Naive thymus-derived CD8-positive, alpha-beta T cell (primary cell): ENCODE results near the gene AIG1. TPM values are rescaled to one million over a fixed set of nuclear protein-coding genes. Genes with fewer than 3 reads are reported as not detected.

Experiments
- ATAC-seq, 2 donors: fragments of 150-1000 bp; cut with Tn5 transposase in 1 of 2; sonication (Bioruptor Pico), chemical (Tn5 transposase) in 1 of 2; 1 replicate in 1 of 2; 2 replicates in 1 of 2; pipeline ENCODE4 v1.10.0; 2021; ENCODE audit warnings: mild to moderate bottlenecking in 2 of 2, moderate library complexity in 2 of 2
- POLR2A ChIA-PET: fragments of 350-600 bp; sonication (Branson Sonifier 250); formaldehyde crosslinking; loops from one replicate; lab custom pipeline; 2021; ENCODE audit warnings: antibody characterized with exemption; lab: Charles Lee
- DNase-seq, 10 donors: peaks; one replicate each; pipeline versions ENCODE4 v3.0.0 to v3.0.0-alpha.2; 2020 to 2022
- H3K27ac Mint-ChIP-seq, 10 donors: one replicate each; pipeline ENCODE4 v1.8.0; 2020 to 2022; ENCODE audit warnings: mild to moderate bottlenecking in 10 of 10, mixed read lengths in 10 of 10, moderate library complexity in 4 of 10, inconsistent platforms in 1 of 10
- H3K27me3 Mint-ChIP-seq, 5 donors: one replicate each; pipeline ENCODE4 v1.8.0; 2021 to 2022; ENCODE audit warnings: mixed read lengths in 5 of 5
- H3K36me3 Mint-ChIP-seq, 3 donors: one replicate each; pipeline ENCODE4 v1.8.0; 2020 to 2022; ENCODE audit warnings: mixed read lengths in 3 of 3, mild to moderate bottlenecking in 2 of 3, inconsistent platforms in 1 of 3
- H3K4me1 Mint-ChIP-seq, 4 donors: one replicate each; pipeline ENCODE4 v1.8.0; 2021 to 2022; ENCODE audit warnings: mixed read lengths in 4 of 4
- H3K4me3 Mint-ChIP-seq, 10 donors: one replicate each; pipeline ENCODE4 v1.8.0; 2020 to 2022; ENCODE audit warnings: mild to moderate bottlenecking in 10 of 10, mixed read lengths in 10 of 10, moderate library complexity in 6 of 10, inconsistent platforms in 1 of 10
- H3K9me3 Mint-ChIP-seq, 9 donors: one replicate each; pipeline ENCODE4 v1.8.0; 2020 to 2022; ENCODE audit warnings: mixed read lengths in 9 of 9, mild to moderate bottlenecking in 3 of 9, inconsistent platforms in 1 of 9, moderate library complexity in 1 of 9
- polyA plus RNA-seq, 3 donors: library from polyadenylated mRNA; unstranded; fragments of 300-500 nt; fragmentation: Illumina TruSeq; gene quantifications; one replicate each; pipeline ENCODE4 v1.2.3, GENCODE V29; 2021
- total RNA-seq, 8 experiments: library from RNA in 2 of 8; stranded (reverse) in 2 of 8; gene quantifications; one replicate each; pipeline ENCODE4 v1.2.3 and lab custom pipeline; 2021 to 2026

The AIG1 gene
- total and polyA plus RNA-seq, 5 experiments from 2014 or later = 10.0 to 19.0 (median 14.5) TPM

GRCh38 chr6:143183666-143184065 is 123.0 kb downstream of the AIG1 start:
- Mint-ChIP-seq H3K27me3 (peaks cover 0 to 1% (median 0%) of the 10 kb centered on the region in 5 donors), H3K9me3 (no peaks in the 10 kb centered on the region), H3K4me1 (peaks cover 0 to 2% (median 0%) of the 10 kb centered on the region in 4 donors), H3K4me3 (no peak overlapping the region), H3K36me3 (peaks cover 9 to 49% (median 32%) of the 10 kb centered on the region in 3 donors), H3K27ac (no peak overlapping the region)
- DNase-seq = no peak
- ATAC-seq = no peak
- POLR2A ChIA-PET = no interaction called here

- peaks cover 8 to 43% (median 33%) of the 10 kb centered on the region in 3 donors for H3K36me3 Mint-ChIP-seq
- no peak overlapping the region for H3K27ac Mint-ChIP-seq
- ATAC-seq = no peak
- H3K9me3 Mint-ChIP-seq = no peaks in the 10 kb centered on the region
- H3K4me1 Mint-ChIP-seq = no peaks in the 10 kb centered on the region
- no peak overlapping the region for H3K4me3 Mint-ChIP-seq
- POLR2A ChIA-PET = interaction anchor here (0.5 kb wide), 1 partner anchor 1930 kb away, joined by 4 read pairs; no protein-coding TSS in a partner anchor
- no peak for DNase-seq
- H3K27me3 Mint-ChIP-seq = peaks cover 0 to 1% (median 0%) of the 10 kb centered on the region in 5 donors
Measured at GRCh38 chr6:143185288-143185687, 124.6 kb downstream of the AIG1 start.

GRCh38 chr6:143187238-143187923 is 126.7 kb downstream of the AIG1 start:
- peaks cover 8 to 43% (median 32%) of the 10 kb centered on the region in 3 donors for H3K36me3 Mint-ChIP-seq
- no peaks in the 10 kb centered on the region for H3K9me3 Mint-ChIP-seq
- no peak for DNase-seq
- no peak overlapping the region for H3K4me3 Mint-ChIP-seq
- H3K4me1 Mint-ChIP-seq = no peaks in the 10 kb centered on the region
- POLR2A ChIA-PET = no interaction called here
- H3K27ac Mint-ChIP-seq = no peak overlapping the region
- ATAC-seq = no peak
- peaks cover 0 to 1% (median 0%) of the 10 kb centered on the region in 5 donors for H3K27me3 Mint-ChIP-seq

GRCh38 chr6:143188292-143188691 is 127.6 kb downstream of the AIG1 start:
- ATAC-seq (no peak), DNase-seq (no peak)
- H3K27me3 Mint-ChIP-seq = no peaks in the 10 kb centered on the region
- POLR2A ChIA-PET = no interaction called here
- peaks cover 8 to 37% (median 28%) of the 10 kb centered on the region in 3 donors for H3K36me3 Mint-ChIP-seq
- H3K9me3 Mint-ChIP-seq = no peaks in the 10 kb centered on the region
- H3K4me1 Mint-ChIP-seq = no peaks in the 10 kb centered on the region
- no peak overlapping the region for H3K4me3 Mint-ChIP-seq
- no peak overlapping the region for H3K27ac Mint-ChIP-seq

GRCh38 chr6:143191361-143191760 is 130.7 kb downstream of the AIG1 start:
- DNase-seq = no peak
- no peaks in the 10 kb centered on the region for H3K27me3 Mint-ChIP-seq
- H3K36me3 Mint-ChIP-seq = peaks cover 0 to 21% (median 20%) of the 10 kb centered on the region in 3 donors
- no peak for ATAC-seq
- peaks cover 0 to 2% (median 0%) of the 10 kb centered on the region in 4 donors for H3K4me1 Mint-ChIP-seq
- peaks cover 0 to 4% (median 0%) of the 10 kb centered on the region in 9 donors for H3K9me3 Mint-ChIP-seq
- H3K4me3 Mint-ChIP-seq = no peak overlapping the region
- H3K27ac Mint-ChIP-seq = no peak overlapping the region
- POLR2A ChIA-PET = no interaction called here

GRCh38 chr6:143192766-143193165 is 132.1 kb downstream of the AIG1 start:
- Mint-ChIP-seq H3K4me3 (no peak overlapping the region), H3K36me3 (peaks cover 0 to 20% (median 16%) of the 10 kb centered on the region in 3 donors), H3K27ac (no peak overlapping the region), H3K4me1 (peaks cover 0 to 2% (median 0%) of the 10 kb centered on the region in 4 donors), H3K9me3 (peaks cover 0 to 4% (median 0%) of the 10 kb centered on the region in 9 donors), H3K27me3 (no peaks in the 10 kb centered on the region)
- no peak for DNase-seq
- ATAC-seq = no peak
- POLR2A ChIA-PET = no interaction called here

- Mint-ChIP-seq H3K4me1 (peaks cover 0 to 2% (median 0%) of the 10 kb centered on the region in 4 donors), H3K27ac (peak overlapping the region in 1 of 10 donors; percentile 61), H3K27me3 (no peaks in the 10 kb centered on the region), H3K36me3 (peaks cover 0 to 17% (median 12%) of the 10 kb centered on the region in 3 donors), H3K4me3 (no peak overlapping the region), H3K9me3 (peaks cover 0 to 4% (median 0%) of the 10 kb centered on the region in 9 donors)
- DNase-seq (no peak), ATAC-seq (no peak)
- POLR2A ChIA-PET = no interaction called here
Measured at GRCh38 chr6:143193571-143194094, 132.9 kb downstream of the AIG1 start.

GRCh38 chr6:143194095-143194589 is 133.5 kb downstream of the AIG1 start:
- DNase-seq (no peak), ATAC-seq (no peak)
- no peaks in the 10 kb centered on the region for H3K27me3 Mint-ChIP-seq
- H3K9me3 Mint-ChIP-seq = peaks cover 0 to 4% (median 0%) of the 10 kb centered on the region in 9 donors
- H3K4me1 Mint-ChIP-seq = peaks cover 0 to 2% (median 0%) of the 10 kb centered on the region in 4 donors
- H3K36me3 Mint-ChIP-seq = peaks cover 0 to 17% (median 12%) of the 10 kb centered on the region in 3 donors
- H3K4me3 Mint-ChIP-seq = no peak overlapping the region
- H3K27ac Mint-ChIP-seq = no peak overlapping the region
- POLR2A ChIA-PET = no interaction called here

GRCh38 chr6:143195349-143195845 is 134.7 kb downstream of the AIG1 start:
- ATAC-seq (no peak), DNase-seq (no peak)
- Mint-ChIP-seq H3K4me1 (peaks cover 0 to 2% (median 0%) of the 10 kb centered on the region in 4 donors), H3K27ac (no peak overlapping the region), H3K4me3 (no peak overlapping the region), H3K9me3 (peaks cover 0 to 4% (median 0%) of the 10 kb centered on the region in 9 donors), H3K27me3 (no peaks in the 10 kb centered on the region), H3K36me3 (peaks cover 0 to 12% (median 12%) of the 10 kb centered on the region in 3 donors)
- POLR2A ChIA-PET = no interaction called here

- Mint-ChIP-seq H3K4me1 (peaks cover 0 to 2% (median 0%) of the 10 kb centered on the region in 4 donors), H3K4me3 (no peak overlapping the region), H3K9me3 (peaks cover 0 to 4% (median 0%) of the 10 kb centered on the region in 9 donors), H3K27me3 (no peaks in the 10 kb centered on the region), H3K27ac (no peak overlapping the region), H3K36me3 (peaks cover 0 to 16% (median 8%) of the 10 kb centered on the region in 3 donors)
- ATAC-seq (no peak), DNase-seq (no peak)
- POLR2A ChIA-PET = no interaction called here
Measured at GRCh38 chr6:143196525-143197225, 136.0 kb downstream of the AIG1 start.

GRCh38 chr6:143197377-143197776 is 136.7 kb downstream of the AIG1 start:
- Mint-ChIP-seq H3K36me3 (peaks cover under 1 to 16% (median 8%) of the 10 kb centered on the region in 3 donors), H3K27me3 (no peaks in the 10 kb centered on the region), H3K27ac (no peak overlapping the region), H3K4me3 (no peak overlapping the region), H3K9me3 (peaks cover 0 to 4% (median 0%) of the 10 kb centered on the region in 9 donors), H3K4me1 (peaks cover 0 to 2% (median 0%) of the 10 kb centered on the region in 4 donors)
- POLR2A ChIA-PET = no interaction called here
- DNase-seq (no peak), ATAC-seq (no peak)

- Mint-ChIP-seq H3K9me3 (peaks cover 0 to 5% (median 0%) of the 10 kb centered on the region in 9 donors), H3K27me3 (no peaks in the 10 kb centered on the region), H3K36me3 (peaks cover 8 to 20% (median 10%) of the 10 kb centered on the region in 3 donors), H3K27ac (no peak overlapping the region), H3K4me3 (no peak overlapping the region), H3K4me1 (peaks cover 0 to 2% (median 0%) of the 10 kb centered on the region in 4 donors)
- no peak for DNase-seq
- POLR2A ChIA-PET = no interaction called here
- no peak for ATAC-seq
Measured at GRCh38 chr6:143198312-143198711, 137.6 kb downstream of the AIG1 start.
